ENCODE results near the gene THADA. TPM values are rescaled to one million over a fixed set of nuclear protein-coding genes. Genes with fewer than 3 reads are reported as not detected.

The THADA gene
- total RNA-seq, 1 experiment from 2014 or later, result 27.5 TPM

- TF ChIP-seq, protein P1, sequence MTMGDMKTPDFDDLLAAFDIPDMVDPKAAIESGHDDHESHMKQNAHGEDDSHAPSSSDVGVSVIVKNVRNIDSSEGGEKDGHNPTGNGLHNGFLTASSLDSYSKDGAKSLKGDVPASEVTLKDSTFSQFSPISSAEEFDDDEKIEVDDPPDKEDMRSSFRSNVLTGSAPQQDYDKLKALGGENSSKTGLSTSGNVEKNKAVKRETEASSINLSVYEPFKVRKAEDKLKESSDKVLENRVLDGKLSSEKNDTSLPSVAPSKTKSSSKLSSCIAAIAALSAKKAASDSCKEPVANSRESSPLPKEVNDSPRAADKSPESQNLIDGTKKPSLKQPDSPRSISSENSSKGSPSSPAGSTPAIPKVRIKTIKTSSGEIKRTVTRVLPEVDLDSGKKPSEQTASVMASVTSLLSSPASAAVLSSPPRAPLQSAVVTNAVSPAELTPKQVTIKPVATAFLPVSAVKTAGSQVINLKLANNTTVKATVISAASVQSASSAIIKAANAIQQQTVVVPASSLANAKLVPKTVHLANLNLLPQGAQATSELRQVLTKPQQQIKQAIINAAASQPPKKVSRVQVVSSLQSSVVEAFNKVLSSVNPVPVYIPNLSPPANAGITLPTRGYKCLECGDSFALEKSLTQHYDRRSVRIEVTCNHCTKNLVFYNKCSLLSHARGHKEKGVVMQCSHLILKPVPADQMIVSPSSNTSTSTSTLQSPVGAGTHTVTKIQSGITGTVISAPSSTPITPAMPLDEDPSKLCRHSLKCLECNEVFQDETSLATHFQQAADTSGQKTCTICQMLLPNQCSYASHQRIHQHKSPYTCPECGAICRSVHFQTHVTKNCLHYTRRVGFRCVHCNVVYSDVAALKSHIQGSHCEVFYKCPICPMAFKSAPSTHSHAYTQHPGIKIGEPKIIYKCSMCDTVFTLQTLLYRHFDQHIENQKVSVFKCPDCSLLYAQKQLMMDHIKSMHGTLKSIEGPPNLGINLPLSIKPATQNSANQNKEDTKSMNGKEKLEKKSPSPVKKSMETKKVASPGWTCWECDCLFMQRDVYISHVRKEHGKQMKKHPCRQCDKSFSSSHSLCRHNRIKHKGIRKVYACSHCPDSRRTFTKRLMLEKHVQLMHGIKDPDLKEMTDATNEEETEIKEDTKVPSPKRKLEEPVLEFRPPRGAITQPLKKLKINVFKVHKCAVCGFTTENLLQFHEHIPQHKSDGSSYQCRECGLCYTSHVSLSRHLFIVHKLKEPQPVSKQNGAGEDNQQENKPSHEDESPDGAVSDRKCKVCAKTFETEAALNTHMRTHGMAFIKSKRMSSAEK (CRISPR knock-in tag; IDR thresholded peaks at IDR 0.05; ENCODE audit: borderline replicate concordance), result 0 out of 2 replicates have a peak, but pooled peaks have one; percentile 9
- TF ChIP-seq FOXK1 (CRISPR knock-in tag; IDR thresholded peaks at IDR 0.05) (no peak; the same call in 1 of the 2 replicates), GABPB1 (CRISPR knock-in tag; IDR thresholded peaks at IDR 0.05) (peak; percentile 48; the same call in 1 of the 2 replicates), RELA (CRISPR knock-in tag; IDR thresholded peaks at IDR 0.05; ENCODE audit: borderline replicate concordance) (no peak; the same call in 1 of the 2 replicates)
Measured at GRCh38 chr2:43226955-43227829, 368.6 kb downstream of the THADA start (continued).

DNA sequence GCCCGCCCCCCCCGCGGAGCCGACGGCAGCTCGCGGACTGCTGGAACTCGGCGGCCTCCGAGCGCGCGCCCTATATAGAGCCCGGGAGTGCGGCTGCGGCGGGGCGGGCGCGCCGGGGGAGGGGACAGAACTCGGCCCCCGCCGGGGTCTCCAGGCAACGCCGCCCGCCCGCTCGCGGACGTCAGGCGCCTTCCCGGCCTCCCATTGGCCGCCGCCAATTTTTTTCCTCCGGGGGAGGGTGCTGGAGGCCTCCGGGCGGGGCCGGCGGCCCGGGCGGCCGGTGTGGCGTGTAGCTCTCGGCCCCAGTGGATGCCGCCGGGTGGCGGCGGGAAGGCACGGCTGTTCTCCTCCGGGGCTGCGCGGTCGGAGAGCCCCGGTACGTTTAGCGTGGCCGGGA lies 369.3 kb downstream of the THADA start, which contains the start of gene ZFP36L2:
Gene ZFP36L2, minus strand, starts transcription at position 49 of the 397 bp plus-strand sequence. CDS start 291 bp downstream, outside the sequence.
- Mint-ChIP-seq H3K27me3 (ENCODE audit: low read depth) (no peaks in the 10 kb centered on the region), H3K27ac (peak within 1 kb of the TSS; percentile 60; the same call in 1 of the 2 replicates), H3K9me3 (no peaks in the 10 kb centered on the region), H3K4me3 (peak within 1 kb of the TSS; percentile 82), H3K36me3 (peaks cover 15% of the 10 kb centered on the region), H3K4me1 (peaks cover 58% of the 10 kb centered on the region)
- ChIA-PET CTCF (interaction anchor here (0.6 to 5.1 kb wide), 21 partner anchors 8 to 295 kb away, joined by 3 to 31 read pairs (median 12); no protein-coding TSS in a partner anchor), POLR2A (interaction anchor here (0.7 to 2.3 kb wide), 7 partner anchors 9 to 125 kb away, joined by 3 to 11 read pairs (median 4); no protein-coding TSS in a partner anchor)
- DNase-seq (ENCODE audit: low spot score) (peak; percentile 85), ATAC-seq (peak; percentile 26)
- TF ChIP-seq JUN (CRISPR knock-in tag; IDR thresholded peaks at IDR 0.05) (no peak), TP53 (CRISPR knock-in tag; IDR thresholded peaks at IDR 0.05) (no peak; the same call in 1 of the 2 replicates), TEAD1 (CRISPR knock-in tag; IDR thresholded peaks at IDR 0.05) (no peak; the same call in 1 of the 2 replicates), NFE2L1 (CRISPR knock-in tag; IDR thresholded peaks at IDR 0.05) (no peak), FOXJ3 (CRISPR knock-in tag; IDR thresholded peaks at IDR 0.05; ENCODE audit: borderline replicate concordance) (no peak), EMX1 (CRISPR knock-in tag; IDR thresholded peaks at IDR 0.05) (no peak), E2F4 (CRISPR knock-in tag; IDR thresholded peaks at IDR 0.05; ENCODE audit: borderline replicate concordance, low read depth) (no peak), SMAD4 (CRISPR knock-in tag; IDR thresholded peaks at IDR 0.05) (no peak), IRF2 (CRISPR knock-in tag; IDR thresholded peaks at IDR 0.05; ENCODE audit: borderline replicate concordance, low read depth) (no peak), TEAD4 (CRISPR knock-in tag; IDR thresholded peaks at IDR 0.05) (no peak)
- TF ChIP-seq, protein P2, sequence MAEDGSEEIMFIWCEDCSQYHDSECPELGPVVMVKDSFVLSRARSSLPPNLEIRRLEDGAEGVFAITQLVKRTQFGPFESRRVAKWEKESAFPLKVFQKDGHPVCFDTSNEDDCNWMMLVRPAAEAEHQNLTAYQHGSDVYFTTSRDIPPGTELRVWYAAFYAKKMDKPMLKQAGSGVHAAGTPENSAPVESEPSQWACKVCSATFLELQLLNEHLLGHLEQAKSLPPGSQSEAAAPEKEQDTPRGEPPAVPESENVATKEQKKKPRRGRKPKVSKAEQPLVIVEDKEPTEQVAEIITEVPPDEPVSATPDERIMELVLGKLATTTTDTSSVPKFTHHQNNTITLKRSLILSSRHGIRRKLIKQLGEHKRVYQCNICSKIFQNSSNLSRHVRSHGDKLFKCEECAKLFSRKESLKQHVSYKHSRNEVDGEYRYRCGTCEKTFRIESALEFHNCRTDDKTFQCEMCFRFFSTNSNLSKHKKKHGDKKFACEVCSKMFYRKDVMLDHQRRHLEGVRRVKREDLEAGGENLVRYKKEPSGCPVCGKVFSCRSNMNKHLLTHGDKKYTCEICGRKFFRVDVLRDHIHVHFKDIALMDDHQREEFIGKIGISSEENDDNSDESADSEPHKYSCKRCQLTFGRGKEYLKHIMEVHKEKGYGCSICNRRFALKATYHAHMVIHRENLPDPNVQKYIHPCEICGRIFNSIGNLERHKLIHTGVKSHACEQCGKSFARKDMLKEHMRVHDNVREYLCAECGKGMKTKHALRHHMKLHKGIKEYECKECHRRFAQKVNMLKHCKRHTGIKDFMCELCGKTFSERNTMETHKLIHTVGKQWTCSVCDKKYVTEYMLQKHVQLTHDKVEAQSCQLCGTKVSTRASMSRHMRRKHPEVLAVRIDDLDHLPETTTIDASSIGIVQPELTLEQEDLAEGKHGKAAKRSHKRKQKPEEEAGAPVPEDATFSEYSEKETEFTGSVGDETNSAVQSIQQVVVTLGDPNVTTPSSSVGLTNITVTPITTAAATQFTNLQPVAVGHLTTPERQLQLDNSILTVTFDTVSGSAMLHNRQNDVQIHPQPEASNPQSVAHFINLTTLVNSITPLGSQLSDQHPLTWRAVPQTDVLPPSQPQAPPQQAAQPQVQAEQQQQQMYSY (CRISPR knock-in tag; IDR thresholded peaks at IDR 0.05), result no peak
- TF ChIP-seq, protein P3, sequence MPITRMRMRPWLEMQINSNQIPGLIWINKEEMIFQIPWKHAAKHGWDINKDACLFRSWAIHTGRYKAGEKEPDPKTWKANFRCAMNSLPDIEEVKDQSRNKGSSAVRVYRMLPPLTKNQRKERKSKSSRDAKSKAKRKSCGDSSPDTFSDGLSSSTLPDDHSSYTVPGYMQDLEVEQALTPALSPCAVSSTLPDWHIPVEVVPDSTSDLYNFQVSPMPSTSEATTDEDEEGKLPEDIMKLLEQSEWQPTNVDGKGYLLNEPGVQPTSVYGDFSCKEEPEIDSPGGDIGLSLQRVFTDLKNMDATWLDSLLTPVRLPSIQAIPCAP (CRISPR knock-in tag; IDR thresholded peaks at IDR 0.05), result no peak
- TF ChIP-seq, protein P4, sequence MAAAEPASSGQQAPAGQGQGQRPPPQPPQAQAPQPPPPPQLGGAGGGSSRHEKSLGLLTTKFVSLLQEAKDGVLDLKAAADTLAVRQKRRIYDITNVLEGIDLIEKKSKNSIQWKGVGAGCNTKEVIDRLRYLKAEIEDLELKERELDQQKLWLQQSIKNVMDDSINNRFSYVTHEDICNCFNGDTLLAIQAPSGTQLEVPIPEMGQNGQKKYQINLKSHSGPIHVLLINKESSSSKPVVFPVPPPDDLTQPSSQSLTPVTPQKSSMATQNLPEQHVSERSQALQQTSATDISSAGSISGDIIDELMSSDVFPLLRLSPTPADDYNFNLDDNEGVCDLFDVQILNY (CRISPR knock-in tag; IDR thresholded peaks at IDR 0.05), result 0 out of 2 replicates have a peak, but pooled peaks have one; percentile 29
- TF ChIP-seq, protein P5, sequence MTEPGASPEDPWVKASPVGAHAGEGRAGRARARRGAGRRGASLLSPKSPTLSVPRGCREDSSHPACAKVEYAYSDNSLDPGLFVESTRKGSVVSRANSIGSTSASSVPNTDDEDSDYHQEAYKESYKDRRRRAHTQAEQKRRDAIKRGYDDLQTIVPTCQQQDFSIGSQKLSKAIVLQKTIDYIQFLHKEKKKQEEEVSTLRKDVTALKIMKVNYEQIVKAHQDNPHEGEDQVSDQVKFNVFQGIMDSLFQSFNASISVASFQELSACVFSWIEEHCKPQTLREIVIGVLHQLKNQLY (CRISPR knock-in tag; IDR thresholded peaks at IDR 0.05), result no peak
- TF ChIP-seq, protein P6, sequence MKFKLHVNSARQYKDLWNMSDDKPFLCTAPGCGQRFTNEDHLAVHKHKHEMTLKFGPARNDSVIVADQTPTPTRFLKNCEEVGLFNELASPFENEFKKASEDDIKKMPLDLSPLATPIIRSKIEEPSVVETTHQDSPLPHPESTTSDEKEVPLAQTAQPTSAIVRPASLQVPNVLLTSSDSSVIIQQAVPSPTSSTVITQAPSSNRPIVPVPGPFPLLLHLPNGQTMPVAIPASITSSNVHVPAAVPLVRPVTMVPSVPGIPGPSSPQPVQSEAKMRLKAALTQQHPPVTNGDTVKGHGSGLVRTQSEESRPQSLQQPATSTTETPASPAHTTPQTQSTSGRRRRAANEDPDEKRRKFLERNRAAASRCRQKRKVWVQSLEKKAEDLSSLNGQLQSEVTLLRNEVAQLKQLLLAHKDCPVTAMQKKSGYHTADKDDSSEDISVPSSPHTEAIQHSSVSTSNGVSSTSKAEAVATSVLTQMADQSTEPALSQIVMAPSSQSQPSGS (CRISPR knock-in tag; IDR thresholded peaks at IDR 0.05; ENCODE audit: borderline replicate concordance, low read depth), result no peak
- TF ChIP-seq, protein P7, sequence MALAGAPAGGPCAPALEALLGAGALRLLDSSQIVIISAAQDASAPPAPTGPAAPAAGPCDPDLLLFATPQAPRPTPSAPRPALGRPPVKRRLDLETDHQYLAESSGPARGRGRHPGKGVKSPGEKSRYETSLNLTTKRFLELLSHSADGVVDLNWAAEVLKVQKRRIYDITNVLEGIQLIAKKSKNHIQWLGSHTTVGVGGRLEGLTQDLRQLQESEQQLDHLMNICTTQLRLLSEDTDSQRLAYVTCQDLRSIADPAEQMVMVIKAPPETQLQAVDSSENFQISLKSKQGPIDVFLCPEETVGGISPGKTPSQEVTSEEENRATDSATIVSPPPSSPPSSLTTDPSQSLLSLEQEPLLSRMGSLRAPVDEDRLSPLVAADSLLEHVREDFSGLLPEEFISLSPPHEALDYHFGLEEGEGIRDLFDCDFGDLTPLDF (CRISPR knock-in tag; IDR thresholded peaks at IDR 0.05), result no peak
